Osteoblast (primary cell): Measurements from ENCODE around the gene MSH5. TPM values are rescaled to one million over a fixed set of nuclear protein-coding genes. Genes with fewer than 3 reads are reported as not detected.

Experiments used
- DNase-seq: peaks from one replicate; pipeline ENCODE4 v3.0.0; 2011; ENCODE audit warnings: low spot score, mixed read lengths; ENCODE audit not compliant: insufficient read length; ENCODE audit errors: missing footprints
- H2AFZ ChIP-seq: 2 replicates; pipeline ENCODE4 v1.6.0; 2011; ENCODE audit warnings: mild to moderate bottlenecking, low read length
- H3K27ac ChIP-seq: 2 replicates; pipeline ENCODE4 v1.5.1; 2011; ENCODE audit warnings: mild to moderate bottlenecking, low read depth, low read length, moderate library complexity
- H3K27me3 ChIP-seq: 2 replicates; pipeline ENCODE4 v1.6.0; 2012; ENCODE audit warnings: mild to moderate bottlenecking, control low read depth, inconsistent platforms, low read length, moderate library complexity; ENCODE audit not compliant: insufficient read depth
- H3K36me3 ChIP-seq: 2 replicates; pipeline ENCODE4 v1.5.1; 2011; ENCODE audit warnings: mild to moderate bottlenecking, low read length, control low read depth, moderate library complexity; ENCODE audit not compliant: insufficient read depth
- H3K4me1 ChIP-seq: 2 replicates; pipeline ENCODE4 v1.5.1; 2011; ENCODE audit warnings: mild to moderate bottlenecking, low read length, control low read depth, moderate library complexity; ENCODE audit not compliant: insufficient read depth
- H3K4me2 ChIP-seq: 2 replicates; pipeline ENCODE4 v1.6.0; 2011; ENCODE audit warnings: mild to moderate bottlenecking, low read length; ENCODE audit not compliant: insufficient read depth
- H3K4me3 ChIP-seq: fragments of 200-600 bp; sonication (generic); 3 replicates; pipeline ENCODE4 v1.5.1; 2012; ENCODE audit warnings: mild to moderate bottlenecking, low read length, inconsistent platforms; ENCODE audit not compliant: insufficient read depth
- H3K79me2 ChIP-seq: 2 replicates; pipeline ENCODE4 v1.6.0; 2012; ENCODE audit warnings: mild to moderate bottlenecking, low read length, control low read depth, inconsistent platforms; ENCODE audit not compliant: insufficient read depth
- H3K9me3 ChIP-seq: 2 replicates; pipeline ENCODE4 v1.5.1; 2011; ENCODE audit warnings: low read depth, low read length, control low read depth
- H4K20me1 ChIP-seq: 2 replicates; pipeline ENCODE4 v1.6.0; 2012; ENCODE audit warnings: mild to moderate bottlenecking, low read length, control low read depth; ENCODE audit not compliant: insufficient read depth
- CTCF ChIP-seq: IDR thresholded peaks from 2 replicates; pipeline ENCODE4 v1.5.1; 2011; ENCODE audit warnings: mild to moderate bottlenecking, low read depth, low read length, moderate library complexity; ENCODE audit errors: extremely low read depth
- total RNA-seq: library from RNA; depleted of rRNA; stranded (reverse); fragments of >200 nt; gene quantifications from 2 replicates; pipeline ENCODE4 v1.2.3, GENCODE V29; 2012

Gene MSH5
- total RNA-seq, 1 donor = 13.0 TPM

GRCh38 chr6:31721351-31722020 is 18.3 kb upstream of the MSH5 start, which contains the start of gene LY6G6C:
TSS of gene LY6G6C (minus strand) at chr6:31721746. CDS start at chr6:31721679, 67 bp downstream.
- Histone ChIP-seq H3K36me3 (peaks cover 7% of the 10 kb centered on the region), H2AFZ (no peak within 1 kb of the TSS), H4K20me1 (no peaks in the 10 kb centered on the region), H3K79me2 (no peaks in the 10 kb centered on the region), H3K27ac (no peak within 1 kb of the TSS), H3K4me3 (no peak within 1 kb of the TSS), H3K27me3 (no peaks in the 10 kb centered on the region), H3K9me3 (no peaks in the 10 kb centered on the region), H3K4me2 (no peak within 1 kb of the TSS), H3K4me1 (no peaks in the 10 kb centered on the region)
- peak; percentile 59 for DNase-seq
- no peak for TF ChIP-seq CTCF

GRCh38 chr6:31722173-31722572 is 17.6 kb upstream of the MSH5 start:
- Histone ChIP-seq H2AFZ (no peak overlapping the region), H3K27me3 (no peaks in the 10 kb centered on the region), H3K36me3 (peaks cover 14% of the 10 kb centered on the region), H3K4me1 (no peaks in the 10 kb centered on the region), H4K20me1 (no peaks in the 10 kb centered on the region), H3K9me3 (no peaks in the 10 kb centered on the region), H3K27ac (no peak overlapping the region), H3K4me2 (no peak overlapping the region), H3K79me2 (no peaks in the 10 kb centered on the region), H3K4me3 (no peak overlapping the region)
- DNase-seq = no peak
- TF ChIP-seq CTCF = no peak

- DNase-seq = peak; percentile 26
- no peak within 1 kb of the TSS for H3K4me2 ChIP-seq
- H3K27ac ChIP-seq = no peak within 1 kb of the TSS
- H2AFZ ChIP-seq = no peak within 1 kb of the TSS
- H3K4me1 ChIP-seq = peaks cover 1% of the 10 kb centered on the region
- H3K4me3 ChIP-seq = no peak within 1 kb of the TSS
- H3K36me3 ChIP-seq = peaks cover 18% of the 10 kb centered on the region
- no peaks in the 10 kb centered on the region for H3K79me2 ChIP-seq
- H4K20me1 ChIP-seq = peaks cover 2% of the 10 kb centered on the region
- no peaks in the 10 kb centered on the region for H3K9me3 ChIP-seq
- TF ChIP-seq CTCF = no peak
- no peaks in the 10 kb centered on the region for H3K27me3 ChIP-seq
Observed at GRCh38 chr6:31723245-31723979, 16.4 kb upstream of the MSH5 start, which contains the start of gene MPIG6B. TSS of gene MPIG6B (plus strand) at chr6:31723373. CDS start at chr6:31723384, 11 bp downstream.
